ENCODE data around the gene ECSCR. TPM values are rescaled to one million over a fixed set of nuclear protein-coding genes. Genes with fewer than 3 reads are reported as not detected.
"Not testable (repeated sequence)": the region's sequence is repeated elsewhere in the genome, so short reads cannot be mapped to it uniquely, and the experiment has no call there.

The ECSCR gene
- total RNA-seq, 2 experiments from 2014 or later: not detected

GRCh38 chr5:139481580-139482049, 19.1 kb upstream of the ECSCR start:
- H3K27me3 ChIP-seq (ENCODE audit: control insufficient read depth in 1 of 2, insufficient read depth in 2 of 2, low read length in 2 of 2): no peaks in the 10 kb centered on the region
- Mint-ChIP-seq H3K4me1 (ENCODE audit: low read depth) (peaks cover 37% of the 10 kb centered on the region), H3K27ac (peak overlapping the region; percentile 92), H3K4me3 (peak overlapping the region; percentile 91), H3K36me3 (ENCODE audit: low read depth) (peaks cover 54% of the 10 kb centered on the region), H3K9me3 (no peaks in the 10 kb centered on the region), H3K27me3 (no peaks in the 10 kb centered on the region)
- peak overlapping the region; percentile 82 for H3K27ac ChIP-seq (ENCODE audit: low read depth in 1 of 2, low read length in 2 of 2)
- peaks cover 41% of the 10 kb centered on the region for H3K36me3 ChIP-seq (ENCODE audit: insufficient read depth, low read length)
- ChIA-PET POLR2A (interaction anchor here (0.8 to 4.8 kb wide), 23 partner anchors 8 to 188 kb away, joined by 3 to 74 read pairs (median 9); partner anchors contain the start of genes DNAJC18, SMIM33, SPATA24 and UBE2D2), CTCF (interaction anchor here (1.0 to 4.0 kb wide), 6 partner anchors 31 to 284 kb away, joined by 3 to 20 read pairs (median 4); partner anchors contain the start of gene DNAJC18)
- TF ChIP-seq CTCF (IDR thresholded peaks at IDR 0.05): no peak
- H3K9me3 ChIP-seq (ENCODE audit: control insufficient read depth in 1 of 2, insufficient read depth in 1 of 2, low read length in 2 of 2): no peaks in the 10 kb centered on the region
- H3K4me1 ChIP-seq (ENCODE audit: insufficient read depth, low read length): peaks cover 63% of the 10 kb centered on the region
- ATAC-seq (ENCODE audit: poor library complexity): peak; percentile 30
- H3K4me3 ChIP-seq (ENCODE audit: low read length): peak overlapping the region; percentile 81
- intact Hi-C loops (cut with DNase I, micrococcal nuclease): loop anchor here (1.0 to 5.0 kb wide), 4 partner anchors 23 to 42 kb away; partner anchors contain the start of gene DNAJC18 (in 1 of the 2)
- DNase-seq: peak in 7 of 14 experiments; percentile 22 to 50 (median 40)

- intact Hi-C loops (cut with DNase I, micrococcal nuclease): loop anchor here in 1 of 2 experiments (5.0 kb wide), 1 partner anchor 39 kb away; no protein-coding TSS in a partner anchor
- peak overlapping the region; percentile 91 for H3K4me3 Mint-ChIP-seq
- POLR2A ChIA-PET: interaction anchor here (0.8 to 4.8 kb wide), 15 partner anchors 8 to 188 kb away, joined by 3 to 74 read pairs (median 19); partner anchors contain the start of genes DNAJC18, SMIM33 and SPATA24
- peaks cover 57% of the 10 kb centered on the region for H3K36me3 Mint-ChIP-seq (ENCODE audit: low read depth)
- CTCF ChIA-PET: interaction anchor here (1.0 to 4.0 kb wide), 4 partner anchors 32 to 59 kb away, joined by 3 to 20 read pairs (median 10); no protein-coding TSS in a partner anchor
- peaks cover 44% of the 10 kb centered on the region for H3K36me3 ChIP-seq (ENCODE audit: insufficient read depth, low read length)
- no peaks in the 10 kb centered on the region for H3K27me3 Mint-ChIP-seq
- ATAC-seq (ENCODE audit: poor library complexity) (peak; percentile 53), DNase-seq (peak in 12 of 14 experiments; percentile 35 to 76 (median 48))
- no peaks in the 10 kb centered on the region for H3K9me3 Mint-ChIP-seq
- H3K4me3 ChIP-seq (ENCODE audit: low read length): peak overlapping the region; percentile 81
- H3K27ac Mint-ChIP-seq: peak overlapping the region; percentile 92
- peak overlapping the region; percentile 82 for H3K27ac ChIP-seq (ENCODE audit: low read depth in 1 of 2, low read length in 2 of 2)
- no peaks in the 10 kb centered on the region for H3K9me3 ChIP-seq (ENCODE audit: control insufficient read depth in 1 of 2, insufficient read depth in 1 of 2, low read length in 2 of 2)
- no peaks in the 10 kb centered on the region for H3K27me3 ChIP-seq (ENCODE audit: control insufficient read depth in 1 of 2, insufficient read depth in 2 of 2, low read length in 2 of 2)
- peaks cover 67% of the 10 kb centered on the region for H3K4me1 ChIP-seq (ENCODE audit: insufficient read depth, low read length)
- no peak for TF ChIP-seq CTCF (IDR thresholded peaks at IDR 0.05)
- H3K4me1 Mint-ChIP-seq (ENCODE audit: low read depth): peaks cover 40% of the 10 kb centered on the region
These were observed 18.6 kb upstream of the ECSCR start for GRCh38 chr5:139481122-139481533.

- not testable (repeated sequence) for H3K27ac ChIP-seq (ENCODE audit: low read depth in 1 of 2, low read length in 2 of 2); H3K4me3 Mint-ChIP-seq; H3K27ac Mint-ChIP-seq; H3K9me3 Mint-ChIP-seq; DNase-seq; H3K4me3 ChIP-seq (ENCODE audit: low read length); ATAC-seq (ENCODE audit: poor library complexity); H3K9me3 ChIP-seq (ENCODE audit: control insufficient read depth in 1 of 2, insufficient read depth in 1 of 2, low read length in 2 of 2); H3K27me3 Mint-ChIP-seq; H3K27me3 ChIP-seq (ENCODE audit: control insufficient read depth in 1 of 2, insufficient read depth in 2 of 2, low read length in 2 of 2)
- intact Hi-C loops (cut with DNase I, micrococcal nuclease): loop anchor here in 1 of 2 experiments (5.0 kb wide), 1 partner anchor 37 kb away; no protein-coding TSS in a partner anchor
- H3K36me3 Mint-ChIP-seq (ENCODE audit: low read depth): peaks cover 70% of the 10 kb centered on the region
- H3K4me1 Mint-ChIP-seq (ENCODE audit: low read depth): peaks cover 54% of the 10 kb centered on the region
- peaks cover 81% of the 10 kb centered on the region for H3K4me1 ChIP-seq (ENCODE audit: insufficient read depth, low read length)
- ChIA-PET CTCF (interaction anchor here (0.6 to 2.5 kb wide), 2 partner anchors 57 to 199 kb away, joined by 3 to 11 read pairs; no protein-coding TSS in a partner anchor), POLR2A (interaction anchor here (0.9 to 4.8 kb wide), 3 partner anchors 9 to 42 kb away, joined by 3 to 74 read pairs (median 43); partner anchors contain the start of genes DNAJC18 and SMIM33)
- H3K36me3 ChIP-seq (ENCODE audit: insufficient read depth, low read length): peaks cover 57% of the 10 kb centered on the region
These were observed 17.2 kb upstream of the ECSCR start for GRCh38 chr5:139479729-139480128.

GRCh38 chr5:139478657-139479423, 16.3 kb upstream of the ECSCR start:
- Mint-ChIP-seq H3K4me3 (peak overlapping the region; percentile 83), H3K27ac (peak overlapping the region; percentile 84), H3K36me3 (ENCODE audit: low read depth) (peaks cover 70% of the 10 kb centered on the region), H3K4me1 (ENCODE audit: low read depth) (peaks cover 62% of the 10 kb centered on the region)
- peaks cover 62% of the 10 kb centered on the region for H3K36me3 ChIP-seq (ENCODE audit: insufficient read depth, low read length)
- ATAC-seq (ENCODE audit: poor library complexity); H3K27me3 Mint-ChIP-seq; H3K9me3 Mint-ChIP-seq; DNase-seq; H3K9me3 ChIP-seq (ENCODE audit: control insufficient read depth in 1 of 2, insufficient read depth in 1 of 2, low read length in 2 of 2); H3K4me3 ChIP-seq (ENCODE audit: low read length); H3K27me3 ChIP-seq (ENCODE audit: control insufficient read depth in 1 of 2, insufficient read depth in 2 of 2, low read length in 2 of 2); intact Hi-C loops (cut with DNase I, micrococcal nuclease): not testable (repeated sequence)
- H3K27ac ChIP-seq (ENCODE audit: low read depth in 1 of 2, low read length in 2 of 2): peak overlapping the region in 1 of 2 donors; percentile 22
- H3K4me1 ChIP-seq (ENCODE audit: insufficient read depth, low read length): peaks cover 90% of the 10 kb centered on the region
- POLR2A ChIA-PET: interaction anchor here (0.8 to 4.8 kb wide), 3 partner anchors 8 to 40 kb away, joined by 3 to 43 read pairs (median 3); partner anchors contain the start of genes DNAJC18 and SMIM33
- CTCF ChIA-PET: interaction anchor here (1.0 to 2.5 kb wide), 2 partner anchors 39 to 57 kb away, joined by 3 to 11 read pairs; no protein-coding TSS in a partner anchor

Data from CD4-positive, alpha-beta T cell (primary cell).